LNCAP (cell line): ENCODE results near the gene PRKCA.

Source experiments
- CTCF ChIP-seq: fragments of 450-650 bp; IDR thresholded peaks from 2 replicates; pipeline ENCODE4 v1.5.1; 2017; ENCODE audit warnings: mild to moderate bottlenecking

Gene PRKCA

GRCh38 chr17:66630828-66631472, 328.5 kb downstream of the PRKCA start:
- TF ChIP-seq CTCF: no peak

- TF ChIP-seq CTCF: no peak
These were observed 330.3 kb downstream of the PRKCA start for GRCh38 chr17:66632731-66633130.

GRCh38 chr17:66633317-66633965, 331.0 kb downstream of the PRKCA start:
- no peak for TF ChIP-seq CTCF

GRCh38 chr17:66634193-66634592, 331.8 kb downstream of the PRKCA start:
- no peak for TF ChIP-seq CTCF

GRCh38 chr17:66635386-66636045, 333.1 kb downstream of the PRKCA start:
- TF ChIP-seq CTCF: no peak

- TF ChIP-seq CTCF: no peak
These were observed 333.7 kb downstream of the PRKCA start for GRCh38 chr17:66636111-66636510.

GRCh38 chr17:66637491-66637890, 335.1 kb downstream of the PRKCA start:
- no peak for TF ChIP-seq CTCF
